ENCODE measurements around the gene ZMYM5. TPM values are rescaled to one million over a fixed set of nuclear protein-coding genes. Genes with fewer than 3 reads are reported as not detected.
"Not testable (repeated sequence)": the region's sequence is repeated elsewhere in the genome, so short reads cannot be mapped to it uniquely, and the experiment has no call there.

Gene ZMYM5
- total RNA-seq, 1 experiment from 2014 or later, result 16.7 TPM

- H3K27ac Mint-ChIP-seq (ENCODE audit: unreplicated experiment), result peak overlapping the region; percentile 49
- H3K27me3 Mint-ChIP-seq (ENCODE audit: insufficient read depth, unreplicated experiment), result no peaks in the 10 kb centered on the region
- no peaks in the 10 kb centered on the region for H3K9me3 Mint-ChIP-seq (ENCODE audit: unreplicated experiment)
- no peaks in the 10 kb centered on the region for H3K27me3 ChIP-seq (replicated peaks; ENCODE audit: control insufficient read depth, insufficient read depth, low read length)
- ChIA-PET CTCF (interaction anchor here (0.6 to 1.1 kb wide), 4 partner anchors 36 to 109 kb away, joined by 3 to 4 read pairs (median 3); partner anchors contain the start of gene PSPC1), POLR2A (interaction anchor here (0.5 kb wide), 1 partner anchor 45 kb away, joined by 3 read pairs; the partner anchor contains the start of gene ZMYM5)
- peak; percentile 68 to 75 for DNase-seq
- intact Hi-C loops (cut with micrococcal nuclease; ENCODE audit: unreplicated experiment), result loop anchor here (5.0 kb wide), 1 partner anchor 44 kb away; the partner anchor contains the start of gene ZMYM5
- H3K4me1 Mint-ChIP-seq (ENCODE audit: low read depth, unreplicated experiment), result peaks cover 11% of the 10 kb centered on the region
- H3K4me3 Mint-ChIP-seq (ENCODE audit: unreplicated experiment), result no peak overlapping the region
- BruUV-seq (replicated peaks), result no TSS peak
- no peaks in the 10 kb centered on the region for H3K9me3 ChIP-seq
- no peaks in the 10 kb centered on the region; the same call in 1 of the 2 replicates for H3K4me1 ChIP-seq
- H3K36me3 ChIP-seq (ENCODE audit: control insufficient read depth, insufficient read depth, low read length), result no peaks in the 10 kb centered on the region; the same call in 1 of the 2 replicates
- TF ChIP-seq CTCF (IDR thresholded peaks at IDR 0.05; ENCODE audit: insufficient read depth in 1 of 2, low read depth in 1 of 2, low read length in 1 of 2, severe bottlenecking in 1 of 2, unreplicated experiment in 1 of 2), result peak; percentile 36 to 71
- no peak overlapping the region for H3K4me3 ChIP-seq (ENCODE audit: low read depth, low read length)
- peaks cover 29% of the 10 kb centered on the region for H3K36me3 Mint-ChIP-seq (ENCODE audit: insufficient read depth, unreplicated experiment)
Measured at GRCh38 chr13:19818223-19818842, 45.1 kb downstream of the ZMYM5 start.

- Histone ChIP-seq H3K4me1 (no peaks in the 10 kb centered on the region; the same call in 1 of the 2 replicates), H3K4me3 (ENCODE audit: low read depth, low read length) (no peak overlapping the region), H3K36me3 (ENCODE audit: control insufficient read depth, insufficient read depth, low read length) (no peaks in the 10 kb centered on the region), H3K27me3 (replicated peaks; ENCODE audit: control insufficient read depth, insufficient read depth, low read length) (no peaks in the 10 kb centered on the region), H3K9me3 (no peaks in the 10 kb centered on the region)
- ChIA-PET POLR2A (interaction anchor here (0.5 kb wide), 1 partner anchor 46 kb away, joined by 3 read pairs; the partner anchor contains the start of gene ZMYM5), CTCF (interaction anchor here (0.6 to 1.1 kb wide), 3 partner anchors 35 to 54 kb away, joined by 3 to 4 read pairs (median 3); partner anchors contain the start of gene PSPC1)
- peaks cover 11% of the 10 kb centered on the region for H3K4me1 Mint-ChIP-seq (ENCODE audit: low read depth, unreplicated experiment)
- no TSS peak for BruUV-seq (replicated peaks)
- H3K9me3 Mint-ChIP-seq (ENCODE audit: unreplicated experiment), result no peaks in the 10 kb centered on the region
- no peak for TF ChIP-seq CTCF (IDR thresholded peaks at IDR 0.05; ENCODE audit: insufficient read depth in 1 of 2, low read depth in 1 of 2, low read length in 1 of 2, severe bottlenecking in 1 of 2, unreplicated experiment in 1 of 2)
- H3K27me3 Mint-ChIP-seq (ENCODE audit: insufficient read depth, unreplicated experiment), result no peaks in the 10 kb centered on the region
- H3K36me3 Mint-ChIP-seq (ENCODE audit: insufficient read depth, unreplicated experiment), result peaks cover 29% of the 10 kb centered on the region
- intact Hi-C loops (cut with micrococcal nuclease; ENCODE audit: unreplicated experiment), result loop anchor here (5.0 kb wide), 1 partner anchor 45 kb away; the partner anchor contains the start of gene ZMYM5
- peak overlapping the region; percentile 49 for H3K27ac Mint-ChIP-seq (ENCODE audit: unreplicated experiment)
- H3K4me3 Mint-ChIP-seq (ENCODE audit: unreplicated experiment), result no peak overlapping the region
- peak in 1 of 2 experiments; percentile 19 for DNase-seq
Measured at GRCh38 chr13:19817510-19818158, 45.8 kb downstream of the ZMYM5 start.

GRCh38 chr13:19817106-19817505 lies 46.3 kb downstream of the ZMYM5 start:
- BruUV-seq (replicated peaks), result no TSS peak
- no peaks in the 10 kb centered on the region for H3K9me3 ChIP-seq
- H3K4me3 Mint-ChIP-seq (ENCODE audit: unreplicated experiment), result no peak overlapping the region
- H3K27me3 ChIP-seq (replicated peaks; ENCODE audit: control insufficient read depth, insufficient read depth, low read length), result no peaks in the 10 kb centered on the region
- ChIA-PET CTCF (interaction anchor here (0.6 kb wide), 1 partner anchor 85 kb away, joined by 5 read pairs; no protein-coding TSS in a partner anchor), POLR2A (no interaction called here)
- no peak for TF ChIP-seq CTCF (IDR thresholded peaks at IDR 0.05; ENCODE audit: insufficient read depth in 1 of 2, low read depth in 1 of 2, low read length in 1 of 2, severe bottlenecking in 1 of 2, unreplicated experiment in 1 of 2)
- H3K27ac Mint-ChIP-seq (ENCODE audit: unreplicated experiment), result no peak overlapping the region
- no peaks in the 10 kb centered on the region for H3K36me3 ChIP-seq (ENCODE audit: control insufficient read depth, insufficient read depth, low read length)
- H3K9me3 Mint-ChIP-seq (ENCODE audit: unreplicated experiment), result no peaks in the 10 kb centered on the region
- H3K27me3 Mint-ChIP-seq (ENCODE audit: insufficient read depth, unreplicated experiment), result no peaks in the 10 kb centered on the region
- no peak overlapping the region for H3K4me3 ChIP-seq (ENCODE audit: low read depth, low read length)
- peaks cover 11% of the 10 kb centered on the region for H3K4me1 Mint-ChIP-seq (ENCODE audit: low read depth, unreplicated experiment)
- intact Hi-C loops (cut with micrococcal nuclease; ENCODE audit: unreplicated experiment), result loop anchor here (5.0 kb wide), 1 partner anchor 45 kb away; the partner anchor contains the start of gene ZMYM5
- H3K4me1 ChIP-seq, result no peaks in the 10 kb centered on the region; the same call in 1 of the 2 replicates
- DNase-seq, result peak in 1 of 2 experiments; percentile 2
- H3K36me3 Mint-ChIP-seq (ENCODE audit: insufficient read depth, unreplicated experiment), result peaks cover 29% of the 10 kb centered on the region

- intact Hi-C loops (cut with micrococcal nuclease; ENCODE audit: unreplicated experiment), result loop anchor here (5.0 kb wide), 1 partner anchor 46 kb away; the partner anchor contains the start of gene ZMYM5
- H3K9me3 ChIP-seq; H3K36me3 ChIP-seq (ENCODE audit: control insufficient read depth, insufficient read depth, low read length); H3K27ac Mint-ChIP-seq (ENCODE audit: unreplicated experiment); POLR2A ChIA-PET; H3K9me3 Mint-ChIP-seq (ENCODE audit: unreplicated experiment); H3K4me1 ChIP-seq; H3K27me3 ChIP-seq (replicated peaks; ENCODE audit: control insufficient read depth, insufficient read depth, low read length); H3K4me3 ChIP-seq (ENCODE audit: low read depth, low read length); H3K4me3 Mint-ChIP-seq (ENCODE audit: unreplicated experiment); CTCF ChIA-PET; H3K27me3 Mint-ChIP-seq (ENCODE audit: insufficient read depth, unreplicated experiment); BruUV-seq (replicated peaks): not testable (repeated sequence)
- peak in 1 of 2 experiments; percentile 8 for DNase-seq
- Mint-ChIP-seq H3K4me1 (ENCODE audit: low read depth, unreplicated experiment) (peaks cover 11% of the 10 kb centered on the region), H3K36me3 (ENCODE audit: insufficient read depth, unreplicated experiment) (peaks cover 34% of the 10 kb centered on the region)
Measured at GRCh38 chr13:19815842-19816241, 47.6 kb downstream of the ZMYM5 start.
